Suprapubic skin (tissue), 4 donors: Measurements from ENCODE around the gene EEF1A2. TPM values are rescaled to one million over a fixed set of nuclear protein-coding genes. Genes with fewer than 3 reads are reported as not detected.

ENCODE experiments used
- DNase-seq, 2 donors: peaks; one replicate each; pipeline ENCODE4 v3.0.0-alpha.2; 2019; ENCODE audit warnings: low spot score in 2 of 2
- H3K27ac ChIP-seq: fragments of 200-600 bp; sonication (generic); one replicate; pipeline ENCODE4 v1.5.1; 2019
- H3K27me3 ChIP-seq: fragments of 200-600 bp; sonication (generic); one replicate; pipeline ENCODE4 v1.5.1; 2019
- H3K36me3 ChIP-seq: fragments of 200-600 bp; sonication (generic); one replicate; pipeline ENCODE4 v1.5.1; 2019
- H3K4me1 ChIP-seq: fragments of 200-600 bp; sonication (generic); one replicate; pipeline ENCODE4 v1.5.1; 2019
- H3K4me3 ChIP-seq: fragments of 200-600 bp; sonication (generic); one replicate; pipeline ENCODE4 v1.5.1; 2019; ENCODE audit warnings: mild to moderate bottlenecking
- H3K9me3 ChIP-seq: fragments of 200-600 bp; sonication (generic); one replicate; pipeline ENCODE4 v1.5.1; 2019
- CTCF ChIP-seq, 2 donors: fragments of 200-600 bp in 1 of 2; fragments of 450-650 bp in 1 of 2; sonication (generic) in 1 of 2; IDR thresholded peaks; one replicate each; pipeline ENCODE4 v1.5.1; 2016 to 2019; ENCODE audit warnings: antibody characterized with exemption in 2 of 2, mild to moderate bottlenecking in 1 of 2, moderate library complexity in 1 of 2
- EP300 ChIP-seq: sonication (generic); formaldehyde crosslinking; IDR thresholded peaks from one replicate; pipeline ENCODE4 v1.6.1; 2017; ENCODE audit warnings: antibody characterized with exemption
- POLR2A ChIP-seq, 2 donors: fragments of 450-650 bp; IDR thresholded peaks; one replicate each; pipeline ENCODE4 v1.6.1; 2017; ENCODE audit warnings: antibody characterized with exemption in 2 of 2, mild to moderate bottlenecking in 2 of 2, moderate library complexity in 2 of 2
- POLR2AphosphoS5 ChIP-seq, 3 donors: sonication (generic); formaldehyde crosslinking; IDR thresholded peaks; one replicate each; pipeline ENCODE4 v1.6.1; 2017; ENCODE audit warnings: antibody characterized with exemption in 3 of 3
- WGBS: methylation state at CpG from one replicate; pipeline ENCODE4 v1.1.5; 2018; 5-methylcytosine and 5-hydroxymethylcytosine counted together
- total RNA-seq, 4 donors: library from RNA; depleted of rRNA; stranded (reverse); fragments of >200 nt; gene quantifications; one replicate each; pipeline ENCODE4 v1.1.0, GENCODE V29; 2016

The EEF1A2 gene
- total RNA-seq, 4 donors from 2014 or later, result 4.8 to 13.4 (median 12.0) TPM

- Histone ChIP-seq H3K4me1 (peaks cover 24% of the 10 kb centered on the region), H3K27ac (no peak overlapping the region), H3K36me3 (no peaks in the 10 kb centered on the region), H3K9me3 (no peaks in the 10 kb centered on the region), H3K27me3 (peaks cover 70% of the 10 kb centered on the region), H3K4me3 (no peak overlapping the region)
- TF ChIP-seq POLR2AphosphoS5 (IDR thresholded peaks at IDR 0.05), result no peak
- TF ChIP-seq POLR2A (IDR thresholded peaks at IDR 0.05), result no peak
- TF ChIP-seq CTCF (IDR thresholded peaks at IDR 0.05), result no peak
- no peak for TF ChIP-seq EP300
- WGBS, result 48% methylated on average over 6 of the region's 13 CpGs
- no peak for DNase-seq
Measured at GRCh38 chr20:63493563-63494020, 5.3 kb downstream of the EEF1A2 start.

- H3K27ac ChIP-seq, result no peak overlapping the region
- H3K36me3 ChIP-seq, result no peaks in the 10 kb centered on the region
- no peaks in the 10 kb centered on the region for H3K9me3 ChIP-seq
- H3K4me1 ChIP-seq, result peaks cover 21% of the 10 kb centered on the region
- TF ChIP-seq POLR2A (IDR thresholded peaks at IDR 0.05) (no peak), CTCF (IDR thresholded peaks at IDR 0.05) (no peak), POLR2AphosphoS5 (IDR thresholded peaks at IDR 0.05) (no peak), EP300 (no peak)
- WGBS, result 91% methylated on average over 14 of the region's 14 CpGs
- no peak overlapping the region for H3K4me3 ChIP-seq
- H3K27me3 ChIP-seq, result peaks cover 70% of the 10 kb centered on the region
- DNase-seq, result no peak
Measured at GRCh38 chr20:63492982-63493381, 5.9 kb downstream of the EEF1A2 start.

GRCh38 chr20:63492518-63492917 is 6.4 kb downstream of the EEF1A2 start:
- Histone ChIP-seq H3K4me3 (no peak overlapping the region), H3K36me3 (no peaks in the 10 kb centered on the region), H3K27ac (no peak overlapping the region), H3K4me1 (peaks cover 18% of the 10 kb centered on the region), H3K9me3 (no peaks in the 10 kb centered on the region), H3K27me3 (peaks cover 70% of the 10 kb centered on the region)
- 94% methylated on average over 2 of the region's 2 CpGs for WGBS
- no peak for DNase-seq
- no peak for TF ChIP-seq CTCF (IDR thresholded peaks at IDR 0.05)
- no peak for TF ChIP-seq POLR2AphosphoS5 (IDR thresholded peaks at IDR 0.05)
- no peak for TF ChIP-seq EP300
- no peak for TF ChIP-seq POLR2A (IDR thresholded peaks at IDR 0.05)

- Histone ChIP-seq H3K9me3 (no peaks in the 10 kb centered on the region), H3K27ac (no peak overlapping the region), H3K4me1 (peaks cover 12% of the 10 kb centered on the region), H3K36me3 (no peaks in the 10 kb centered on the region), H3K27me3 (peaks cover 70% of the 10 kb centered on the region), H3K4me3 (no peak overlapping the region)
- DNase-seq, result no peak
- 96% methylated on average over 4 of the region's 4 CpGs for WGBS
- TF ChIP-seq CTCF (IDR thresholded peaks at IDR 0.05), result peak in 1 of 2 donors; percentile 7
- TF ChIP-seq POLR2A (IDR thresholded peaks at IDR 0.05), result no peak
Measured at GRCh38 chr20:63491635-63492230, 7.2 kb downstream of the EEF1A2 start.

GRCh38 chr20:63491078-63491477 is 7.8 kb downstream of the EEF1A2 start:
- Histone ChIP-seq H3K9me3 (no peaks in the 10 kb centered on the region), H3K36me3 (no peaks in the 10 kb centered on the region), H3K4me1 (peaks cover 6% of the 10 kb centered on the region), H3K27ac (no peak overlapping the region), H3K27me3 (peaks cover 72% of the 10 kb centered on the region), H3K4me3 (no peak overlapping the region)
- WGBS, result 80% methylated on average over 1 of the region's 4 CpGs
- TF ChIP-seq POLR2A (IDR thresholded peaks at IDR 0.05) (no peak), CTCF (IDR thresholded peaks at IDR 0.05) (no peak), EP300 (no peak), POLR2AphosphoS5 (IDR thresholded peaks at IDR 0.05) (no peak)
- no peak for DNase-seq
